A549 treated with AZD9567 at 1 μM for 4 hours (cell line): ENCODE measurements around the gene FASN. TPM values are rescaled to one million over a fixed set of nuclear protein-coding genes. Genes with fewer than 3 reads are reported as not detected.

Experiments
- total RNA-seq: library from RNA; stranded (reverse); fragments of 200-300 nt; extraction: Qiagen RNA extraction; gene quantifications from 5 replicates; pipeline ENCODE4 v1.2.3, GENCODE V29; 2022; ENCODE audit not compliant: insufficient read depth

Gene FASN
- total RNA-seq: 91.1 to 158 TPM (median 149 TPM) in 5 replicates

DNA sequence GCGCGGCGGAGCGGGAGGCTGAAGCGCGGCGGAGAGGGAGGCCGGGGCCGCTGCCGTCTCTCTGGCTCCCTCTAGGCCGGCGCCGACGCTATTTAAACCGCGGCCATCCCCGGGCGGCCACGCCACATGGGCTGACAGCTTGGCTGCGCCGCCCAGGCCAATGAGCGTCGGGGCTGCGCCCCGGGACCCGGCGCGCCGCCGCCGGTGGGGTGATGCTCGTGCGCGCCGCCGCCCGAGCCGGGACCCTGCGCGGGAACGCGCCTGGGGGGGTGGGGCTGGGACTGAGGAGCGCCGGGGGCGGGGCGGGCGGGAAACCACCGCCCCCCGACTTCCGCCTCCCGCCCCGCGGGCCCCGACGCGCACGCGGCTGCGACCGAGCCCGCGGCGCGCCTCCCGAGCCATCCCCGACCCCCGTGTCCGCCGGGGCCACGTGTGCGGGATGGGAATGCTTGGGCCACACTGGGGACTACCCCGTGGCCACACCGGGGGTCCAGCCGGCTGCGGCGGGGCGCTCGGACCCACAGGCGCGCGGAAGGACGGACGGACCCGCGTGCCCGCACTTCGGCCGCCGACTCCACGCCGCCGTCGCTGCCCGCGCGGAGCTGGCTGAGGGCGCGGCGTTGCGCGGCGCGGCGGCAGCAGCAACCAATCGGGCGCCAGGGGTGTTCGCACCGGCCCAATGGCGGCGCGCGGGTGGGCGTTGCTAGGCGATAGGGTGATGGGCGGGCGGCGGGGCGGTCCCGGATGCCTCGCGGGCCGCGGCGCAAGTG lies at the start of gene FASN:
Gene FASN (minus strand): TSS at position 68 of the 770 bp plus-strand sequence. CDS start 1,791 bp downstream, outside the sequence.

DNA sequence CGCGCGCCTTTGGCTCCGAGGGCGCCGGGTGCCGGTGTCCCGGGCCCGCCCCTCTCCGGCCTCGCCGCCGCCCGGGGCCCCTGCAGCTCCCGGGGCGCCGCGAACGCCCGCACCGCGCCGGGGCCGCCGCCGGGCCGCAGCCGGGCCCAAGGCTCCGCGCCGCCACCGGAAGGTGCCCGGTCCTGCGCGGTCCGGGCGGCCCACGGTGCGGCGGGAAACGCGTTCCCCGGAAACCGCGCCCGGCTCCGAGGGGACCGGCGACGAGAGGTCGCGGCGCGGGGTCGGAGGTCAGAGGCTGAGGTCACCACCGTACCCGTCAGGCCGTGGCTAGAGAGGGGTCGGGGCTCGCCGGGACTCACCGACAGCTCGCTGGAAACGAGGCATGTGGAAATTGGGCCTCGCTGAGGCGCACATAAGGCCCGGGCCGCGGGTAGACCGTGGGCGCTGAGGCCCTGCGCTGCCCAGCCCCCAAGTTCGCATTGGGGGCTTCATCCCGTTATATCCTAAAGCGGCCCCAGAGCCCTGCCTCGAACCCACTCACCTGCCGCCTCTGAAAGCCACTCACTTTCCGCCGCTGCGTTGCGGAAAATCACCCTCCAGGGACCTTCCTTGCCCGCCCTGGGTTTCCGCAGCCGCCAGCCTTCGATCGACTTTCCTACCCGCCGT lies 32.3 kb downstream of the FASN start, which contains the start of gene DUS1L:
Gene DUS1L (minus strand): TSS at position 167 of the 666 bp plus-strand sequence. CDS start 745 bp downstream, outside the sequence.

GRCh38 chr17:82051776-82052637 lies 46.0 kb downstream of the FASN start, which contains the start of the genes GPS1 and RFNG:
TSS of gene GPS1 (plus strand) at chr17:82051898. CDS start at chr17:82051932, 34 bp downstream.
TSS of gene RFNG (minus strand) at chr17:82051811. CDS start at chr17:82051766, 45 bp downstream.

DNA sequence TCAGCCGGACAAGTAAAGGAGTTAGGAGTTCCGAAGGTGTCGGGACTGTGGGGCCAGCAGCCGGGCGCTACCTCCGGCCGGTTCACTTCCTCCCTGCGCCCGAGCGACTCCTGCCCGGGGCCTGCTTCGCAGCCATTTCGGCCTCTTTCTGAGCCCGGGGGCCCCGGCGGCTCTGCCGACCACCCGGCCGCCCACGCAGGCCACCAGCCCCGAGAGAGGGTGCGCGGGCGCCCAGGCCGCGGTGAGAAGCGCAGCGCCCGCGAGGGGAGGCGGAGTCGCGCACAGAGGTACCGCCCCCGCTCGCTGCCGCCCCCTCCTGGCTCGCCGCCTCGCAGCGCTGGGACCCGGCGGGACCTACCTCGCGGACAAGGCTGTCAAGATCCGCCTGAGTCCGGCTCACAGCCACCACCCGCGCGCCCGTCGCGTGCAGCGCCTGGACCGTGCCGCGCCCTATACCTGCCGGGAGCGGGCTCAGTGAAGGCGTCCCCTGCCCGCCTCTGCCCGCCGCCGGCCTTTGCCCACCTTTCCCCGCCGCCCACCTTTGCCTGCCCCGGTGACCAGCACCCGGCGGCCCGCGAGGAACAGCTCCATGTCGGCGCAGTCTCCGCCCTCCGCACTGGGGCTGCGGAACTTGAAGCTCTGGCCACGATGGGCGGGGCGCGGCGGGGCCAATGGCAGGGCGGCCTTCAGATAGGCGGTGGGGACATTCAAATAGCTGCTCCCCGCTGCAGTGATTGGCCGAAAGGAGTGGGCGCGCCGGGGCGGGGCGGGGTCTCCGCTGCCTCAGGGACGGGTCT lies 60.7 kb downstream of the FASN start, which contains the start of gene DCXR:
Gene DCXR (minus strand): TSS at position 606 of the 797 bp plus-strand sequence. CDS start 15 bp downstream, at position 591.

DNA sequence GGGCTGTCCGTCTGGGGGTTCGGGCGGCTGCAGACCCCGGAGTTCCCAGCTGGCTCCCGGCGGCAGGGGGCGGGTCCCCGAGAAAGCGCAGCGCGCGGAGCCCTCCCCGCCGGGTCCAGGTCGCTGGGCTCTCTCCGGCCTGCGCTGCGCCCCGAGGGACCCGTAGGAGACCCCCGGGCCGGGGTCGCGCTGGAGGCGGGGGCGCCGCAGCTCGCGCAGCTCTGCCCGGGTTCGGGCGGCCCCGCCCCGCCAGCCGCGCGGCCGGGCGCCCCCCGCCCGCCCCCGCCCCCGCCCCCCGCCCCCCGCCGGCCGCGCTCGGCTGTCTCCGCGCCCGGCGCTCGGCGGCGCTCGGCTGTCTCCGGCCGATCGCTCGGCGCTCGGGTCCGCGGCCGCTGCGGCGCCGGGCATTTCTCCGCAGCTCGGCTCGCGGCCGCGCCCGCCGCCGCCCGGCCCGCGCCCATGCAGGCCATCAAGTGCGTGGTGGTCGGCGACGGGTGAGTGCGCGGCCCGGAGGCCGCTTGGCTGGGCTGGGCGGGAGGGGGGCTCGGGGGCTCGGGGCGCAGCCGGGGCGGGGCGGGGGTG lies 66.6 kb downstream of the FASN start, which contains the start of gene RAC3:
Gene RAC3 (plus strand): TSS at position 376 of the 582 bp plus-strand sequence. CDS start 84 bp downstream, at position 460.

Other genes with a start within 250 kb of the FASN start
- gene P4HB, start 237.7 kb downstream of the FASN start, total RNA-seq: 687 to 859 TPM (median 711 TPM) in 5 replicates
- 554 to 671 TPM (median 613 TPM) in 5 replicates for gene ARHGDIA, start 226.9 kb downstream of the FASN start, total RNA-seq
- gene ALYREF, start 206.7 kb downstream of the FASN start, total RNA-seq: 198 to 235 TPM (median 220 TPM) in 5 replicates
- 168 to 303 TPM (median 290 TPM) in 5 replicates for gene ANAPC11, start 206.5 kb downstream of the FASN start, total RNA-seq
- 0.28 to 0.60 TPM (median 0.49 TPM) in 4 of 5 replicates, not detected in the other for gene NPB, start 196.0 kb downstream of the FASN start, total RNA-seq
- 17.3 to 20.1 TPM (median 19.1 TPM) in 5 replicates for gene PCYT2, start 186.8 kb downstream of the FASN start, total RNA-seq
- gene SIRT7, start 180.1 kb downstream of the FASN start, total RNA-seq: 30.1 to 52.5 TPM (median 49.2 TPM) in 5 replicates
- 22.5 to 38.3 TPM (median 33.1 TPM) in 5 replicates for gene MAFG, start 170.5 kb downstream of the FASN start, total RNA-seq
- gene PYCR1, start 160.9 kb downstream of the FASN start, total RNA-seq: 80.7 to 124 TPM (median 87.4 TPM) in 5 replicates
- gene MYADML2, start 151.0 kb downstream of the FASN start, total RNA-seq: not detected in 5 replicates
- 0.23 to 0.62 TPM (median 0.33 TPM) in 4 of 5 replicates, not detected in the other for gene NOTUM, start 137.0 kb downstream of the FASN start, total RNA-seq
- gene ASPSCR1, start 120.6 kb downstream of the FASN start, total RNA-seq: 20.2 to 29.6 TPM (median 27.4 TPM) in 5 replicates
- 163 to 207 TPM (median 195 TPM) in 5 replicates for gene CENPX, start 75.4 kb downstream of the FASN start, total RNA-seq
- gene LRRC45, start 74.9 kb downstream of the FASN start, total RNA-seq: 7.8 to 17.0 TPM (median 14.7 TPM) in 5 replicates
- gene RAC3, start 66.6 kb downstream of the FASN start, total RNA-seq: 19.0 to 41.3 TPM (median 38.5 TPM) in 5 replicates
- gene DCXR, start 60.5 kb downstream of the FASN start, total RNA-seq: 76.5 to 117 TPM (median 111 TPM) in 5 replicates
- gene RFNG, start 46.4 kb downstream of the FASN start, total RNA-seq: 20.8 to 24.8 TPM (median 24.4 TPM) in 5 replicates
- 120 to 154 TPM (median 137 TPM) in 5 replicates for gene GPS1, start 46.3 kb downstream of the FASN start, total RNA-seq
- gene DUS1L, start 32.4 kb downstream of the FASN start, total RNA-seq: 74.1 to 147 TPM (median 143 TPM) in 5 replicates
- 8.8 to 30.2 TPM (median 26.3 TPM) in 5 replicates for gene CCDC57, start 114.6 kb upstream of the FASN start, total RNA-seq
- gene SLC16A3, start 130.8 kb upstream of the FASN start, total RNA-seq: 104 to 159 TPM (median 147 TPM) in 5 replicates
- gene CSNK1D, start 175.5 kb upstream of the FASN start, total RNA-seq: 169 to 215 TPM (median 206 TPM) in 5 replicates
- 0.12 to 2.2 TPM (median 0.16 TPM) in 3 of 5 replicates, not detected in the others for gene CD7, start 219.4 kb upstream of the FASN start, total RNA-seq
- 1.6 to 6.3 TPM (median 2.3 TPM) in 5 replicates for gene SECTM1, start 235.5 kb upstream of the FASN start, total RNA-seq